Renal cortical epithelial cell (primary cell): ENCODE data around the gene CARNS1. TPM values are rescaled to one million over a fixed set of nuclear protein-coding genes. Genes with fewer than 3 reads are reported as not detected.

Source experiments
- DNase-seq: peaks from one replicate; pipeline ENCODE4 v3.0.0-alpha.2; 2011; ENCODE audit warnings: low read depth
- total RNA-seq: library from RNA; depleted of rRNA; stranded (reverse); fragments of >200 nt; gene quantifications from 2 replicates; pipeline ENCODE4 v1.2.3, GENCODE V29; 2014

CARNS1 gene
- total RNA-seq, 1 donor from 2014 or later, result 0.20 TPM

GRCh38 chr11:67409261-67409666, 6.2 kb upstream of the CARNS1 start:
- DNase-seq, result no peak

- no peak for DNase-seq
These were observed 5.6 kb upstream of the CARNS1 start for GRCh38 chr11:67409781-67410368.

GRCh38 chr11:67410369-67410831, 5.1 kb upstream of the CARNS1 start:
- no peak for DNase-seq

- no peak for DNase-seq
These were observed 4.3 kb upstream of the CARNS1 start for GRCh38 chr11:67410984-67411784.

- no peak for DNase-seq
These were observed 3.7 kb upstream of the CARNS1 start for GRCh38 chr11:67411785-67412152.

- DNase-seq, result no peak
These were observed 2.8 kb upstream of the CARNS1 start for GRCh38 chr11:67412495-67413179.

- no peak for DNase-seq
These were observed 2.1 kb upstream of the CARNS1 start for GRCh38 chr11:67413266-67413849.

- DNase-seq, result peak; percentile 24
These were observed 1.2 kb downstream of the CARNS1 start for GRCh38 chr11:67416416-67417335.

GRCh38 chr11:67417425-67417824, 1.9 kb downstream of the CARNS1 start:
- no peak for DNase-seq

- no peak for DNase-seq
These were observed 3.2 kb downstream of the CARNS1 start for GRCh38 chr11:67418476-67419281.

- no peak for DNase-seq
These were observed 4.0 kb downstream of the CARNS1 start for GRCh38 chr11:67419325-67420049.

- no peak for DNase-seq
These were observed 4.7 kb downstream of the CARNS1 start for GRCh38 chr11:67420147-67420645.

GRCh38 chr11:67420646-67421429, 5.4 kb downstream of the CARNS1 start:
- DNase-seq, result peak; percentile 61

- DNase-seq, result no peak
These were observed 6.1 kb downstream of the CARNS1 start for GRCh38 chr11:67421430-67422031.

- DNase-seq, result peak; percentile 25
These were observed 7.4 kb downstream of the CARNS1 start for GRCh38 chr11:67422891-67423290.

GRCh38 chr11:67423466-67423865, 8.0 kb downstream of the CARNS1 start:
- DNase-seq, result no peak

- no peak for DNase-seq
These were observed 8.6 kb downstream of the CARNS1 start for GRCh38 chr11:67423891-67424613.
